H9 (cell line): ENCODE measurements around the gene CNOT4. TPM values are rescaled to one million over a fixed set of nuclear protein-coding genes. Genes with fewer than 3 reads are reported as not detected.

Source experiments
- DNase-seq: peaks from one replicate; pipeline ENCODE4 v3.0.0-alpha.2; 2017
- H2AFZ ChIP-seq: one replicate; pipeline ENCODE4 v1.6.1; 2013; ENCODE audit warnings: mild to moderate bottlenecking, low read length, control low read depth, moderate library complexity
- H2AK5ac ChIP-seq: 2 replicates; pipeline ENCODE4 v1.6.1; 2013; ENCODE audit warnings: low read length, control low read depth, mixed read lengths; ENCODE audit not compliant: insufficient read length
- H2BK120ac ChIP-seq: one replicate; pipeline ENCODE4 v1.6.1; 2013; ENCODE audit warnings: low read depth, mild to moderate bottlenecking, low read length, control low read depth, inconsistent platforms; ENCODE audit not compliant: poor library complexity, severe bottlenecking
- H2BK12ac ChIP-seq: 2 replicates; pipeline ENCODE4 v1.6.1; 2013; ENCODE audit warnings: low read length, control low read depth, mixed read lengths, low read depth; ENCODE audit not compliant: insufficient read length
- H2BK15ac ChIP-seq: 2 replicates; pipeline ENCODE4 v1.6.1; 2013; ENCODE audit warnings: low read depth, low read length, control low read depth
- H2BK20ac ChIP-seq: one replicate; pipeline ENCODE4 v1.6.1; 2013; ENCODE audit warnings: low read depth, mild to moderate bottlenecking, low read length, control low read depth, inconsistent platforms; ENCODE audit not compliant: poor library complexity, severe bottlenecking
- H2BK5ac ChIP-seq: 2 replicates; pipeline ENCODE4 v1.6.1; 2013; ENCODE audit warnings: low read length, control low read depth, mixed read lengths; ENCODE audit not compliant: insufficient read length
- H3K14ac ChIP-seq: 2 replicates; pipeline ENCODE4 v1.6.1; 2013; ENCODE audit warnings: low read length, control low read depth; ENCODE audit not compliant: insufficient read depth
- H3K18ac ChIP-seq: 2 replicates; pipeline ENCODE4 v1.6.1; 2013; ENCODE audit warnings: low read depth, mild to moderate bottlenecking, mixed read lengths, low read length, control low read depth; ENCODE audit not compliant: insufficient read length
- H3K23ac ChIP-seq: 2 replicates; pipeline ENCODE4 v1.6.1; 2013; ENCODE audit warnings: low read length, control low read depth, mixed read lengths, low read depth; ENCODE audit not compliant: insufficient read length
- H3K23me2 ChIP-seq: 2 replicates; pipeline ENCODE4 v1.6.1; 2013; ENCODE audit warnings: low read depth, mild to moderate bottlenecking, mixed read lengths, low read length, control low read depth; ENCODE audit not compliant: insufficient read length, poor library complexity, severe bottlenecking
- H3K27ac ChIP-seq: 2 replicates; pipeline ENCODE4 v1.5.1; 2013; ENCODE audit warnings: low read length, control low read depth, mixed read lengths, low read depth; ENCODE audit not compliant: insufficient read length
- H3K27me3 ChIP-seq: 2 replicates; pipeline ENCODE4 v1.6.1; 2013; ENCODE audit warnings: low read length, control low read depth, inconsistent platforms; ENCODE audit not compliant: insufficient read depth
- H3K4ac ChIP-seq: 2 replicates; pipeline ENCODE4 v1.6.1; 2013; ENCODE audit warnings: low read depth, mild to moderate bottlenecking, control low read depth, inconsistent platforms, low read length, moderate library complexity
- H3K4me1 ChIP-seq: 2 replicates; pipeline ENCODE4 v1.6.1; 2013; ENCODE audit warnings: low read length, control low read depth, inconsistent platforms; ENCODE audit not compliant: insufficient read depth
- H3K4me2 ChIP-seq: 2 replicates; pipeline ENCODE4 v1.6.1; 2013; ENCODE audit warnings: low read length, control low read depth, mixed read lengths; ENCODE audit not compliant: insufficient read length, insufficient read depth
- H3K56ac ChIP-seq: 2 replicates; pipeline ENCODE4 v1.6.1; 2013; ENCODE audit warnings: low read depth, mild to moderate bottlenecking, mixed read lengths, low read length, control low read depth; ENCODE audit not compliant: insufficient read length
- H3K79me1 ChIP-seq: 2 replicates; pipeline ENCODE4 v1.6.1; 2013; ENCODE audit warnings: low read depth, mild to moderate bottlenecking, moderate library complexity, low read length, control low read depth, inconsistent platforms; ENCODE audit not compliant: insufficient read depth, poor library complexity, severe bottlenecking
- H3K79me2 ChIP-seq: 2 replicates; pipeline ENCODE4 v1.6.1; 2013; ENCODE audit warnings: low read length, control low read depth, inconsistent platforms; ENCODE audit not compliant: insufficient read depth
- H3K9ac ChIP-seq: 2 replicates; pipeline ENCODE4 v1.6.1; 2013; ENCODE audit warnings: low read length, control low read depth, mixed read lengths; ENCODE audit not compliant: insufficient read length; ENCODE audit errors: extremely low read depth
- H3K9me3 ChIP-seq: one replicate; pipeline ENCODE4 v1.6.1; 2013; ENCODE audit warnings: low read depth, low read length, inconsistent platforms; ENCODE audit not compliant: control insufficient read depth
- H3T11ph ChIP-seq: one replicate; pipeline ENCODE4 v1.6.1; 2013; ENCODE audit warnings: mild to moderate bottlenecking, low read length, control low read depth, inconsistent platforms
- H4K20me1 ChIP-seq: one replicate; pipeline ENCODE4 v1.6.1; 2013; ENCODE audit not compliant: control insufficient read depth, insufficient read length, insufficient read depth
- H4K5ac ChIP-seq: 2 replicates; pipeline ENCODE4 v1.6.1; 2013; ENCODE audit warnings: low read depth, mild to moderate bottlenecking, mixed read lengths, low read length, control low read depth; ENCODE audit not compliant: insufficient read length
- H4K8ac ChIP-seq: replicated peaks from 2 replicates; pipeline ENCODE4 v1.6.1; 2013; ENCODE audit warnings: low read length, control low read depth, mixed read lengths, low read depth; ENCODE audit not compliant: insufficient read length
- H4K91ac ChIP-seq: 2 replicates; pipeline ENCODE4 v1.6.1; 2013; ENCODE audit warnings: low read depth, mild to moderate bottlenecking, moderate library complexity, mixed read lengths, low read length, control low read depth; ENCODE audit not compliant: insufficient read length
- H3K27ac Mint-ChIP-seq, 3 experiments: 2 replicates in 2 of 3; 3 replicates in 1 of 3; pipeline ENCODE4 v1.8.0; 2020 to 2021; ENCODE audit warnings: mixed read lengths in 3 of 3, mild to moderate bottlenecking in 1 of 3, moderate library complexity in 1 of 3
- H3K27me3 Mint-ChIP-seq: 2 replicates; pipeline ENCODE4 v1.8.0; 2021; ENCODE audit warnings: low read depth, mild to moderate bottlenecking, moderate library complexity, mixed read lengths
- H3K36me3 Mint-ChIP-seq, 3 experiments: 2 replicates in 2 of 3; 3 replicates in 1 of 3; pipeline ENCODE4 v1.8.0; 2020 to 2021; ENCODE audit warnings: low read depth in 3 of 3, mixed read lengths in 3 of 3; ENCODE audit not compliant: insufficient read depth in 1 of 3
- H3K4me1 Mint-ChIP-seq, 2 experiments: 2 replicates each; pipeline ENCODE4 v1.8.0; 2020; ENCODE audit warnings: mixed read lengths in 2 of 2
- H3K4me3 Mint-ChIP-seq, 2 experiments: 2 replicates in 1 of 2; 3 replicates in 1 of 2; pipeline ENCODE4 v1.8.0; 2020 to 2021; ENCODE audit warnings: mild to moderate bottlenecking in 2 of 2, mixed read lengths in 2 of 2, moderate library complexity in 1 of 2
- H3K9me3 Mint-ChIP-seq, 2 experiments: 2 replicates in 1 of 2; 3 replicates in 1 of 2; pipeline ENCODE4 v1.8.0; 2020; ENCODE audit warnings: mild to moderate bottlenecking in 2 of 2, mixed read lengths in 2 of 2, moderate library complexity in 1 of 2
- WGBS: extraction: QIAGEN DNeasy Blood & Tissue Kit; methylation state at CpG from one replicate; pipeline ENCODE4 v1.1.7; 2013; ENCODE audit warnings: missing lambda C conversion rate, low lambda C conversion rate, mixed read lengths; ENCODE audit not compliant: insufficient read length; ENCODE audit errors: extremely low coverage; 5-methylcytosine and 5-hydroxymethylcytosine counted together
- total RNA-seq: library from RNA; stranded (reverse); gene quantifications from 2 replicates; pipeline ENCODE4 v1.2.1, GENCODE V29; 2021
- TF ChIP-seq, protein P1 (sequence below): fragments of 200-600 bp; sonication (generic); conservative IDR thresholded peaks from 3 replicates; pipeline ENCODE4 v1.8.0; 2021; ENCODE audit warnings: antibody characterized with exemption, mild to moderate bottlenecking

The CNOT4 gene
- total RNA-seq, 1 experiment from 2014 or later, result 27.4 TPM

DNA sequence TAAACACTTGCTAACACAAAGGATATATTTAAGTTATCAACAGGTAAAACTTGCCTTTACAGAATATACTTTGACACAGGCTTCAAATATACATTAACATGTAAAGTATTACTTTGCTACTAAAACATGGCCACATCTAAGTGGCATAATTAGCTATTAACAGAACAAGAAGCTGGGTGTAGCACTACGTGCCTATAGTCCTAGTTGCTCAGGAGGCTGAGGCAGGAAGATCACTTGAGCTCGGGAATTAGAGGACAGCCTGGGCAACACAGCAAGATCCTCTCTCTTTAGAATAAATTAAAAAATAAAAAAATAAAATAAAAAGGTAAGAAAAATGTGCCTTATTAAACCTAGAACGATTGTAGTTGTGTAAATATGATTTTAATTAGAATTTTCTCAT lies 106.6 kb downstream of the CNOT4 start:
- Histone ChIP-seq H3K9me3 (no peaks in the 10 kb centered on the region), H3K18ac (no peak overlapping the region), H3K27me3 (no peaks in the 10 kb centered on the region), H3K23ac (no peak overlapping the region), H2AFZ (no peak overlapping the region), H3K4me1 (no peaks in the 10 kb centered on the region), H3K79me2 (no peaks in the 10 kb centered on the region), H2BK20ac (no peak overlapping the region), H4K5ac (no peak overlapping the region), H3K79me1 (no peaks in the 10 kb centered on the region), H2BK120ac (no peak overlapping the region), H3K4me2 (no peak overlapping the region), H4K8ac (no peak overlapping the region), H3T11ph (no peak overlapping the region), H3K23me2 (no peaks in the 10 kb centered on the region), H2BK12ac (no peak overlapping the region), H3K27ac (no peak overlapping the region), H4K20me1 (no peaks in the 10 kb centered on the region), H3K9ac (no peak overlapping the region), H4K91ac (no peak overlapping the region), H2BK5ac (no peak overlapping the region), H2BK15ac (no peak overlapping the region), H2AK5ac (no peak overlapping the region), H3K56ac (no peak overlapping the region), H3K4ac (no peak overlapping the region), H3K14ac (no peak overlapping the region)
- Mint-ChIP-seq H3K4me3 (no peak overlapping the region), H3K9me3 (no peaks in the 10 kb centered on the region), H3K4me1 (peaks cover 8 to 9% of the 10 kb centered on the region in 2 experiments), H3K27me3 (no peaks in the 10 kb centered on the region), H3K27ac (no peak overlapping the region), H3K36me3 (peaks cover 0 to 6% (median under 1%) of the 10 kb centered on the region in 3 experiments; a peak in 2 of 7 replicates)
- no peak for DNase-seq
- TF ChIP-seq, protein P1, sequence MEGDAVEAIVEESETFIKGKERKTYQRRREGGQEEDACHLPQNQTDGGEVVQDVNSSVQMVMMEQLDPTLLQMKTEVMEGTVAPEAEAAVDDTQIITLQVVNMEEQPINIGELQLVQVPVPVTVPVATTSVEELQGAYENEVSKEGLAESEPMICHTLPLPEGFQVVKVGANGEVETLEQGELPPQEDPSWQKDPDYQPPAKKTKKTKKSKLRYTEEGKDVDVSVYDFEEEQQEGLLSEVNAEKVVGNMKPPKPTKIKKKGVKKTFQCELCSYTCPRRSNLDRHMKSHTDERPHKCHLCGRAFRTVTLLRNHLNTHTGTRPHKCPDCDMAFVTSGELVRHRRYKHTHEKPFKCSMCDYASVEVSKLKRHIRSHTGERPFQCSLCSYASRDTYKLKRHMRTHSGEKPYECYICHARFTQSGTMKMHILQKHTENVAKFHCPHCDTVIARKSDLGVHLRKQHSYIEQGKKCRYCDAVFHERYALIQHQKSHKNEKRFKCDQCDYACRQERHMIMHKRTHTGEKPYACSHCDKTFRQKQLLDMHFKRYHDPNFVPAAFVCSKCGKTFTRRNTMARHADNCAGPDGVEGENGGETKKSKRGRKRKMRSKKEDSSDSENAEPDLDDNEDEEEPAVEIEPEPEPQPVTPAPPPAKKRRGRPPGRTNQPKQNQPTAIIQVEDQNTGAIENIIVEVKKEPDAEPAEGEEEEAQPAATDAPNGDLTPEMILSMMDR, result no peak
- WGBS, result no CpG with 5 or more reads among the region's 3 CpGs
